NCI-H187 treated with DMSO at 0.1 percent for 48 hours (cell line): Measurements from ENCODE around the gene LNP1.

Experiments
- DNase-seq: peaks from one replicate; lab custom pipeline; 2025; lab: John Stamatoyannopoulos, UW

Gene LNP1

DNA sequence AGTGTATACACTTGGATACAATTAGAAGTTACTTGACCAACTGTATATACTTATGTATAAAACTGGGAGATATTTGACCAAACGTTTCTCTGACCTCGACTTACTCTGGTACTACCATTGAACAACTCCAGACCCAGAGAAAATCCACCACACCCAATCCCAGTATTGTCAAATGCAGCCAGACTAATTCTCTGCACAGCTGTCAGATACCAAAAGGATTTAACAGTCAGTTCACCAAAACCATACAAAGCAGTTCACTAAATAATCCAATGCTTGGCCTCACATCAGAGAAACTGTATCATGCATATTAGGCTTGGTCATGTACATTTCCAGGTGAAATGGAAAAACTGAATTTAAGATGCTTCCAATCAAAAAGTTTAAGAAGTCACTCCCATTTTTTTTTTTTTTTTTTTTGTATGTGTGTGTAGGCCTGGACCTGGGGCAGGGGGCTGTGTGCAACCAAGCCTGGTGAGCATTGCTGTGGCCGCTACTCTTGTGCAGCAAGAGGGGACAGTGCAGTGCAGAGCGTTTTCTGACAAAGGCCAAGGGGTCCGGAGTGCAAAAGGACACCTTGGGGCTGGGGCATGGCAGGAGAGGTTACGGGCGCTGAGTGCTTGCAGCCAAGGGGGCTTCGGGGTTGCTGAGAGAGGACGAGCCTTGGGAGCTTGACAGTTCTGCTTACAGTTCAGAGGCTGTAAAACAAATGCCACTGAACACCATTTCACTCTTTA, 1.8 kb upstream of the LNP1 start:
- no peak for DNase-seq

- DNase-seq: no peak
Measured at GRCh38 chr3:100400419-100400779, 940 bp upstream of the LNP1 start.

DNA sequence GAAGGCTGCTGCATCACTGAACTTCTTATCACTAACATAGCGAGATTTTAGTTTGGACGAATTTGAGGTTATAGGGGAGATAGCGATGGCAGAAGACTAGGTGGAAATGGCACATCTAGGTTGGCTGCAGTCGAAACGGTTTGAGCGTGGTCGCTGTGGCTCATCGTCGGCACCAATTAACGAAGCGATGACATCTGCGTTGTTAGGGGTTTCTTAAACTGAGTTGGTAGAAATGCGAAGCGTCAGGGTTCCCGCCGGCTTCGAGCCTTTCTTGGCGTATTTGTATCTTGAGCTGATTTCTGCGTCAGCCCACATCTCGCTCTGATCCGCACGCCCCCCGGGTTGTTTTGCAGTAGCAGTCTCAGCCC, 319 bp downstream of the LNP1 start:
- no peak for DNase-seq

DNA sequence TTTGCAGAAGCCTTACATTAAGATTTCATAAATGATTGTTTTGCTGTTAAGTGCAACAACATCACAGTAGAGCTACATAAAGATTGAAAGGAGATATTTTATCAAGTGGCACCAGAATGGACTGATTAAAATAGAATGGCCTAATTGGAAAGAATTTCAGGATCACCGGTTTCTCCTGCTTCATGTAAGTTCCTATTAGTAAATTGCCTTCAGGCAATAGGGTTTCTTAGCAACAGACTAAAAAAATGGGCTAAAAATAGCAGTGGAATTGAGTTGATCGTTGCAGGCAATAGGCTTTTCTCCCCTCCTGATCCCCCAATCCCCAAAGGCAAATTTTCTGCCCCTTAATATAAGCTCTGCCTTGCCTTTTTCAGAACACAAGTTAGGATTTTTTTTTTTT, 917 bp downstream of the LNP1 start:
- no peak for DNase-seq

- no peak for DNase-seq
Measured at GRCh38 chr3:100402891-100403290, 1.6 kb downstream of the LNP1 start.

GRCh38 chr3:100403362-100404249, 2.3 kb downstream of the LNP1 start:
- DNase-seq: no peak

DNA sequence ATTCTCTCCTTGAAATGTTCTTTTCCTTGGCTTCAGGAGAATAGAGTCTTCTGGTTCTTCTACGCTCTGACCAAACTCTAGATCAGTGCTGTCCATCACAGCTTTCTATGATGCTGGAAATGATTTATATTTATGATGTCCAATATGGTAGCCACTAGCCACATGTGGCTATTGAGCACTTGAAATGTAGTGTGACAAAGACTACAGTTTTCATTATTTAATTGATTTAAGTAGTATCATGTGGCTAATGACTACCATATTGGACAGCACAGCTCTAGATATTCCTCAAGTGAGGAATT, 2.9 kb downstream of the LNP1 start:
- no peak for DNase-seq

DNA sequence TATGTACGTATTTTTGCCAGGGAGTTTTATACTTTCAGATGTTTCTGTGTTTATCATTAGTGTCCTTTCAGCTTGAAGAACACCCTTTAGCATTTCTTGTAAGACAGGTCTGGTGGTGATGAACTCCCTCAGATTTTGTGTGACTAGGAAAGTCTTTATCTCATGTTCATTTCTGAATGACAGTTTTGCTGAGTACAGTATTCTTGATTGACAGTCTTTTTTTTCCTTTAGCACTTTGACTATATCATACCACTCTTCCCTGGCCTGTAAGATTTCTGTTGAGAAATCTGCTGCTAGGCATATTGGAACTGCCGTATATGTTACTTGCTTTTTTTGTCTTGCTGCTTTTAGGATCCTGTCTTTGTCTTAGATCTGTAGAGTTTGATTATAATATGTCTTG, 5.8 kb downstream of the LNP1 start:
- no peak for DNase-seq

DNA sequence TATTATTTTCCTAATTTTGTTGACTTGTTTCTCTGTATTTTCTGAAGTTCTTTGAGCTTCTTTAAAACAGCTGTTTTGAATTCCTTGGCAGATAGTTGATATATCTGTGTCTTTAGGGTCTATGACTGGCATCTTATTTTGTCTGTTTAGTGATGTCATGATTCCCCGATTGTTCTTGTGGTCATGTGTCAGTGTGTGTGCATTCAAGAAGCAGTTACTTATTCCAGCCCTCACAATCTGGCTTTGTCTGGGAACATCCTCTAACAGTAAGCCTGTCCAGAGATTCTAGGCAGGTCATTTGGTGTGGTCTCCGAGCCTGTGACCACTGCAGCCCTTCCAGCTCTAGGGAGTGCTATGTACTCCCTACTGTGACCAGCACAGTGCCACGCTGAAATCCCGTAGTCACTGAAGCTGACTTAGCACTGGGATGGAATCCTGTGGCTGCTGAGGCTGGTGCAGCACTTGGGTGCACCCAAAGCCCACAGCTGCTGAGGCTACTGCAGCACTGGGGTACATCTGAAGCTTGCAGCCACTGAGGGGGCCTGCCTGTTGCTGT, 6.7 kb downstream of the LNP1 start:
- DNase-seq: no peak

GRCh38 chr3:100411091-100411982, 10.0 kb downstream of the LNP1 start:
- no peak for DNase-seq

DNA sequence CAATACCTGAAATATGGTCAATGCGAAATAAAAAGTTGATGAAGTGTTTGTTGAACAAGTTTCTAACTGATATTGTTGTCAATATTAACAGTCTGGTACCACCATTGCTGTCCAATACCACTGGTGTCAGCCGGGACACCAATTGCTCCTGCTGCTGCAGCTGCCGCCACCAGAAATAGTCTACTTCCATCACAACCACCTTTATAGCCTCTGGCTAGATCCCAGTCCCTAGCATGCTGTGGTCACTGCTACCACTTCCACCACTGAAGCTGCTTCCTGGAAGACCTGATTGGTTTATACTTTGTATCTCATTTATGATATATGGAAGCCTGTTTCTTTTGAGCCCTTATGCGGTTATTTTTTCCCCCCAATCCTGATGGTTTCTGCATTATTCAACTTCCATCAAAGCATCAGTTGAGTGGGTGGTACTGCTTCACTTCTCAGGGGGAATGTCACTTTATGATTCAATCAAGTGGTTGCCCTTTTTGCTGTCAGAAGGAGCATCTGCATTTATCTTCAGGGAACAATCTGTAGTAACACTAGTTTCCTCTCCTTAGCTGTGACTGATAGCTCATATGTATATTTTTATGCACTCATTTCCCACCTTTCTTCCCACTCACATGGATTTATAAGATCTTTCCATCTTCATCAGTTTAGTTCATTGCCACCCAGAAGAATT, 11.7 kb downstream of the LNP1 start:
- DNase-seq: no peak

- DNase-seq: no peak
Measured at GRCh38 chr3:100413613-100414012, 12.3 kb downstream of the LNP1 start.

DNA sequence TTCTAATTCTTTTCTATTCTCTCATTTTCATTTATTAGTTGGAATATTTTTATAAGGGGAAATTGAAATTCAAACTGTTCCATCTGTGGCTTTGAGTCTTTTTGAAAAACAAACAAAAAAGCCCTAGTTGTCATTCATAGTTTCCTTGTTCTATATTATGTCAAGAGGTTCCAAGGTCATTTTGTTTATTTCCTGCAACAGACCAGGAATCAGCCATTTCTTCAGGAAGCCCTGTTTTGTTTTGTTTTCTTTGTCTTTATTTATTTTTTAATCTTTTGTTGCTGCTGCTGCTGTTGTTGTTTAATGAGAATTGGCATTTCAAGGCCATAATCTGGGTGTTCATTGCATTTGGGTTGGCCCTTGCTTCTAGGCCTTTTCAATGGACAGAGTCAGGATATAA, 14.8 kb downstream of the LNP1 start:
- no peak for DNase-seq

DNA sequence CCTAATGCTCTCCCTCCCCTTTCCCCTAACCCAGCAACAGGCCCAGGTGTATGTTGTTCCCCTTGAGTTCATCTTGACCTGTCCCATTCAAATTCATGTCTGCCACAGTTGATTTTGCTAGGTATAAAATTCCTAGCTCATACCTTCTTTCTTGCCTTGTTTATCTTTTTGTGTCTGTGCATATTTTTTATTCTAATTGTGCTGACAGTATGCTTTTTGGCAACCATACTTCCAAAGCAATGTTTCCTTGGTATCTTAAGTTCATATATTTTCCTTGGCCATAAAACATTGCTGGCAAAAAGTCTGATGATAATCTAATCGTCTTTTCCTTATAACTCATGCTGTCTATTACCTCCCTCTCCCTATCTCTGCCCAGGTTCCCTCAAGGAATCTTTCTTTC, 15.5 kb downstream of the LNP1 start:
- no peak for DNase-seq

DNA sequence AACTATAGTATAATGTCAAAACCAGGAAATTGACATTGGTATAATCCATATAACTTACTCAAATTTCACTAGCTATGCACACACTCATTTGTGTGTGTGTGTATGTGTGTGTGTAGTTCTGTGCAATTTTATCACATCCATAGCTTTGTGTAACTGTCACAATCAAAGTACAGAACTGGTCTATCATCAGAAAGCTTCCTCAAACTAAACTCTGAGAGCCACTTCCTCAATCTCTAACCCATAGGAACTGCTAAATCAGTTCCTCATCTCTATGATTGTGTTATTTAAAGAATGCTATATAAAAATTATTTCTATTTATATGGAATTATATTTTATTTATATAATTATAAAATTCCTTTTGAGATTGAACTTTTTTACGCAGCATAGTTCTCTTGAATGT, 18.1 kb downstream of the LNP1 start:
- DNase-seq: no peak

DNA sequence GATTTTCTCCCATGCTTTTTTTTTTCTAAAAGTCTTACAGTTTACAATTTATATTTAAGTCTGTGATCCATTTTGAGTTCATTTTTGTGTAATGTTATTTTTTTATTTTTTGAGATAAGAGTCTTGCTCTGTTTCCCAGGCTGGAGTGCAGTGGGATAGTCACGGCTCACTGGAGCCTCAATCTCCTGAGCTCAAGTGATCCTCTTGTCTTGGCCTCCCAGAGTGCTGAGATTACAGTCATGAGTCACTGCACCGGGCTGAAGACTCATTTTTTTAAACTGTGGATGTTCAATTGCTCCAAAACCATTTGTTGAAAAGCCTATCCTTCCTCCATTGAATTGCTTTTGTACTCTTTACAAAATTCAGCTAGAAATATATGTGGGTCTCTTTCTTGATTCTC, 19.5 kb downstream of the LNP1 start:
- DNase-seq: no peak

DNA sequence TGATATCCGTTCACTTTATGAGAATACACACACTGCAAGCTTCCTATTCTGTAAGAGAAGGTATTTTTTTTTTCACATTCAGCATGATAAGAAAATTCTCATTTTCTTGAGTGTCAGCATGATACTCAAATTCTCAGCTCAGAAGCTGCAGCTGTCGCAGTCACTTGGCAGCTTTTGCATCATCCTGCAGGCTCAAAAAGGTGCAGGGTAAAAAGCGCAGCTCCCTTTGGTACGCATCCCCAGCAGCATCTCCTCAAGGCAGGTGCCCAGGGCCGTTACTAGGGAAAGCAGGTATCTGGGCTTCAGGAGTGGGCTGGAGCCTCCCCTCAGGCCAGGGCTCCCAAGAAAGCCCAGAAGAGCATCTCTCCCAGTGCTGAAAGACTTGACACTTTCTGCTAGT, 22.3 kb downstream of the LNP1 start:
- DNase-seq: no peak

GRCh38 chr3:100424261-100424660, 22.9 kb downstream of the LNP1 start:
- DNase-seq: no peak

GRCh38 chr3:100425316-100425715, 24.0 kb downstream of the LNP1 start:
- DNase-seq: no peak

DNA sequence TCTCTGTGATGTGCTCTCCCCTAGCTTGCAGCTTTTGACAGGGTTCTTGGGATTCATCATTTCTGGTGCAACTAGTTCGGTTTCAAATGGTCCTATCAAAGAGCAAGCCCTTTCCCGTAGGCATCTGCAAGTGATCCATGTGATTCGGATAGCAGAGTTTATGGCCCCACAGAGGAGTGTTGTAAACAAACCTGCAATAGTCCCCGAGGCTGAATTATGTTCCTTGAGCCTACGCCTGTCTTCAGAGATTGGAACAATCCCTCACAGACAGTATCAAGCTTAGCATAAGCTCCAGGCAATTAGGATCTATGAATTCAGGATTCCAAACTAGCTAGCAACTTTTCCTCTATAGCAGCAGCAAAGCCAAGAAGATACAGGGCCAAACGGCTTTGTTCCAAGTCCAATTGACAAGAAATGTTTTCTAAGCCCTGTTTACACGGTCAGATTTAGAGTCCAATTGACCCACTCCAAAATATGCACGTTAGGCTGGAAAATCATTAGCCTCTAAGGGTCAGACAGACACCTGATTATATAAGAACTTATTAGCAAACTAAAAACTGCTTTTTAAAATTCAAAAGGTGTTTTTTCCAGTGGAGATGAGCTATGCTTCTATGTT, 24.8 kb downstream of the LNP1 start:
- no peak for DNase-seq

DNA sequence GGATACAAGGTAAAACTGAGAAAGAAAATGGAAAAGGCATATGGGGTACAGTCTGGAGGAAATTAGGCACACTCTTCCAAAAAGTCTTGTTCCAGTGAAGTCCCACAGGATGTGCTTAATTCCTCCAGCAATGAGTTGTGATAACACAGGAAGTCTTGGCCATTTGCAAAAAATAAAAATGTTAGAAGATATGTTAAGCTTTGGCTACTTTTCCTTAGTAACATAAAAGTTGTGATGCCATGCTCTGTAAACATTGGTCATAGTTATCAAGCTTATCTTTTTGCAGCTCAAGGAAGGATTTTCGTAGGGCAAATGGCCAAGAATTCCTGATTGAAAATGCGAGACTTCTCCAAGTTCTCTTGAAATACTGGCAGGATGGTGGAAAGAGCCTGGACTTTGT, 26.4 kb downstream of the LNP1 start:
- DNase-seq: no peak
